ENCODE data around the gene MRPL20.

MRPL20 gene

GRCh38 chr1:1354271-1355247 lies 52.5 kb downstream of the MRPL20 start:
- TF ChIP-seq POLR2A (IDR thresholded peaks at IDR 0.05; ENCODE audit: low read length) (no peak), GATA1 (IDR thresholded peaks at IDR 0.05; ENCODE audit: low read depth, low read length) (no peak)
- no peak for DNase-seq

GRCh38 chr1:1353389-1354151 lies 53.5 kb downstream of the MRPL20 start:
- TF ChIP-seq POLR2A (IDR thresholded peaks at IDR 0.05; ENCODE audit: low read length) (no peak), GATA1 (IDR thresholded peaks at IDR 0.05; ENCODE audit: low read depth, low read length) (no peak)
- no peak for DNase-seq

GRCh38 chr1:1352786-1353388 lies 54.2 kb downstream of the MRPL20 start:
- DNase-seq = no peak
- no peak for TF ChIP-seq POLR2A (IDR thresholded peaks at IDR 0.05; ENCODE audit: low read length)
- no peak for TF ChIP-seq GATA1 (IDR thresholded peaks at IDR 0.05; ENCODE audit: low read depth, low read length)

All from erythroblast (primary cell).